Ishikawa (cell line): ENCODE data around the gene KRTAP9-8.

Experiments
- CEBPB ChIP-seq: IDR thresholded peaks from 2 replicates; pipeline ENCODE4 v1.6.1; 2012
- CREB1 ChIP-seq: IDR thresholded peaks from 2 replicates; pipeline ENCODE4 v1.6.1; 2012; ENCODE audit warnings: low read depth
- EGR1 ChIP-seq: IDR thresholded peaks from 2 replicates; pipeline ENCODE4 v1.6.1; 2012
- EP300 ChIP-seq: IDR thresholded peaks from 2 replicates; pipeline ENCODE4 v1.6.1; 2012; ENCODE audit warnings: borderline replicate concordance
- FOXM1 ChIP-seq: IDR thresholded peaks from 2 replicates; pipeline ENCODE4 v1.6.1; 2012; ENCODE audit warnings: low read depth, borderline replicate concordance
- NFIC ChIP-seq: IDR thresholded peaks from 2 replicates; pipeline ENCODE4 v1.6.1; 2012
- TAF1 ChIP-seq: IDR thresholded peaks from 2 replicates; pipeline ENCODE4 v1.6.1; 2012; ENCODE audit warnings: low read depth, mild to moderate bottlenecking
- TEAD4 ChIP-seq: IDR thresholded peaks from 2 replicates; pipeline ENCODE4 v1.6.1; 2012
- TF ChIP-seq, protein P1 (sequence below): IDR thresholded peaks from 2 replicates; pipeline ENCODE4 v1.6.1; 2012; ENCODE audit warnings: low read depth, mild to moderate bottlenecking
- TF ChIP-seq, protein P2 (sequence below): IDR thresholded peaks from 2 replicates; pipeline ENCODE4 v1.6.1; 2012
- TF ChIP-seq, protein P3 (sequence below): IDR thresholded peaks from 2 replicates; pipeline ENCODE4 v1.6.1; 2012

DNA sequence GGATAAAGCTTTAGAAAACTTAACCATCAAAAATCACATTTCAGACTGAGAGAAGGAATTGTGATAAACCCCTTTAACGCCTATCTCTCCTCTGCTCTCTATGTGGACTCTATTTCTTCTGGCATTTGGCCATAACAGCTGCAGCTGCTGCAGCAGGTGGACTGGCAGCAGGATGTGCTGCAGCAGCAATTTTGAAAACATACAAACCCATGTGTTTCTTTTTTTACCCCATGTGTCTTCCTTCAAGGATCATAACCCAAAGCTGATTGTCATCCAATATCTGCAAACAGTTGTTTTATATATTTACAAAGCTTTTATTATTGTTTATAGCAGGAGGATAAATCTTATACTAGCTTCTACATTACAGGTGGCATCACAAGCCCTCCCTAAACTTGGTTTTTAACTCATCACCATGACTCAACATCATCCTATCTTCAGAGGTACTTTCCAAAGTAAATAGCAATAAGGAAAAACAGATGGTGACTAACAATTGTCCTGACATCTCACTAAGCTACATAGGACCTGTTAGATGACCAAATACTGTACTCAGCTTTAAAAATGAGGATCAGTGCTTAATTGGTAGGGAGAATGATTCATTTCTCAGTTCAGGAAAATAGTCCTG is 25.8 kb upstream of the KRTAP9-8 start:
- TF ChIP-seq, protein P1, sequence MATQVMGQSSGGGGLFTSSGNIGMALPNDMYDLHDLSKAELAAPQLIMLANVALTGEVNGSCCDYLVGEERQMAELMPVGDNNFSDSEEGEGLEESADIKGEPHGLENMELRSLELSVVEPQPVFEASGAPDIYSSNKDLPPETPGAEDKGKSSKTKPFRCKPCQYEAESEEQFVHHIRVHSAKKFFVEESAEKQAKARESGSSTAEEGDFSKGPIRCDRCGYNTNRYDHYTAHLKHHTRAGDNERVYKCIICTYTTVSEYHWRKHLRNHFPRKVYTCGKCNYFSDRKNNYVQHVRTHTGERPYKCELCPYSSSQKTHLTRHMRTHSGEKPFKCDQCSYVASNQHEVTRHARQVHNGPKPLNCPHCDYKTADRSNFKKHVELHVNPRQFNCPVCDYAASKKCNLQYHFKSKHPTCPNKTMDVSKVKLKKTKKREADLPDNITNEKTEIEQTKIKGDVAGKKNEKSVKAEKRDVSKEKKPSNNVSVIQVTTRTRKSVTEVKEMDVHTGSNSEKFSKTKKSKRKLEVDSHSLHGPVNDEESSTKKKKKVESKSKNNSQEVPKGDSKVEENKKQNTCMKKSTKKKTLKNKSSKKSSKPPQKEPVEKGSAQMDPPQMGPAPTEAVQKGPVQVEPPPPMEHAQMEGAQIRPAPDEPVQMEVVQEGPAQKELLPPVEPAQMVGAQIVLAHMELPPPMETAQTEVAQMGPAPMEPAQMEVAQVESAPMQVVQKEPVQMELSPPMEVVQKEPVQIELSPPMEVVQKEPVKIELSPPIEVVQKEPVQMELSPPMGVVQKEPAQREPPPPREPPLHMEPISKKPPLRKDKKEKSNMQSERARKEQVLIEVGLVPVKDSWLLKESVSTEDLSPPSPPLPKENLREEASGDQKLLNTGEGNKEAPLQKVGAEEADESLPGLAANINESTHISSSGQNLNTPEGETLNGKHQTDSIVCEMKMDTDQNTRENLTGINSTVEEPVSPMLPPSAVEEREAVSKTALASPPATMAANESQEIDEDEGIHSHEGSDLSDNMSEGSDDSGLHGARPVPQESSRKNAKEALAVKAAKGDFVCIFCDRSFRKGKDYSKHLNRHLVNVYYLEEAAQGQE = no peak
- TF ChIP-seq EP300 = no peak
- TF ChIP-seq EGR1 = no peak
- TF ChIP-seq, protein P2, sequence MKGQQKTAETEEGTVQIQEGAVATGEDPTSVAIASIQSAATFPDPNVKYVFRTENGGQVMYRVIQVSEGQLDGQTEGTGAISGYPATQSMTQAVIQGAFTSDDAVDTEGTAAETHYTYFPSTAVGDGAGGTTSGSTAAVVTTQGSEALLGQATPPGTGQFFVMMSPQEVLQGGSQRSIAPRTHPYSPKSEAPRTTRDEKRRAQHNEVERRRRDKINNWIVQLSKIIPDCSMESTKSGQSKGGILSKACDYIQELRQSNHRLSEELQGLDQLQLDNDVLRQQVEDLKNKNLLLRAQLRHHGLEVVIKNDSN = no peak
- TF ChIP-seq TAF1 = no peak
- no peak for TF ChIP-seq CREB1
- no peak for TF ChIP-seq CEBPB
- TF ChIP-seq, protein P3, sequence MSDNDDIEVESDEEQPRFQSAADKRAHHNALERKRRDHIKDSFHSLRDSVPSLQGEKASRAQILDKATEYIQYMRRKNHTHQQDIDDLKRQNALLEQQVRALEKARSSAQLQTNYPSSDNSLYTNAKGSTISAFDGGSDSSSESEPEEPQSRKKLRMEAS = no peak
- TF ChIP-seq TEAD4 = no peak
- no peak for TF ChIP-seq FOXM1
- TF ChIP-seq NFIC = no peak
